ENCODE data around the gene PKNOX1.

Gene PKNOX1

DNA sequence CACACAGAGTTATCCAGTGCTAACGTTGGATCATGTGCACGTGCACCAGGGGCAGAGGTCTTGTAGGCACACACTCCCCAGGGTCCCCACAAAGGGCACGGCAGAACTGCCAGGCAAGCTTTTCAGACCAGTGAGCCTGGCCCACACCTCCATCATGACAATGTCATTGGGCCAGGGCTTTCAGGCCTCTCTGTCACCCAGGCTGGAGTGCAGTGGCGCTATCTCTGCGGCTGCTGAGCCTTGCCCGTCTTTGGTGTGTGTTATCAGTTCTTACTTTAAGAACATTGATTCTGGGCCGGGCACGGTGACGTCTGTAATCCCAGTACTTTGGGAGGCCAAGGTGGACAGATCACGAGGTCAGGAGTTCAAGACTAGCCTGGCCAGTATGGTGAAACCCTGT, 44.2 kb downstream of the PKNOX1 start:
- Histone ChIP-seq H3K9me3 (ENCODE audit: insufficient read depth, low read length) (no peaks in the 10 kb centered on the region), H3K9ac (ENCODE audit: low read length) (no peak overlapping the region), H4K20me1 (ENCODE audit: low read depth, low read length) (no peaks in the 10 kb centered on the region), H3K4me2 (ENCODE audit: low read depth, low read length, poor library complexity, severe bottlenecking) (no peak overlapping the region), H3K4me3 (ENCODE audit: insufficient read depth, low read length, poor library complexity, severe bottlenecking) (no peak overlapping the region), H3K27me3 (ENCODE audit: low read length) (no peaks in the 10 kb centered on the region), H3F3A (ENCODE audit: insufficient read depth) (no peaks in the 10 kb centered on the region), H3K27ac (ENCODE audit: low read depth, low read length) (no peak overlapping the region), H3K9me2 (replicated peaks; ENCODE audit: insufficient read depth, low read length) (no peaks in the 10 kb centered on the region), H3K36me3 (ENCODE audit: low read length) (no peaks in the 10 kb centered on the region), H3K79me2 (ENCODE audit: insufficient read depth, low read length) (no peaks in the 10 kb centered on the region), H2AFZ (ENCODE audit: low read depth, low read length, severe bottlenecking) (no peak overlapping the region)
- no peak for TF ChIP-seq EZH2phosphoT487 (conservative IDR thresholded peaks at IDR 0.05; ENCODE audit: low read length)
- TF ChIP-seq, protein P1, sequence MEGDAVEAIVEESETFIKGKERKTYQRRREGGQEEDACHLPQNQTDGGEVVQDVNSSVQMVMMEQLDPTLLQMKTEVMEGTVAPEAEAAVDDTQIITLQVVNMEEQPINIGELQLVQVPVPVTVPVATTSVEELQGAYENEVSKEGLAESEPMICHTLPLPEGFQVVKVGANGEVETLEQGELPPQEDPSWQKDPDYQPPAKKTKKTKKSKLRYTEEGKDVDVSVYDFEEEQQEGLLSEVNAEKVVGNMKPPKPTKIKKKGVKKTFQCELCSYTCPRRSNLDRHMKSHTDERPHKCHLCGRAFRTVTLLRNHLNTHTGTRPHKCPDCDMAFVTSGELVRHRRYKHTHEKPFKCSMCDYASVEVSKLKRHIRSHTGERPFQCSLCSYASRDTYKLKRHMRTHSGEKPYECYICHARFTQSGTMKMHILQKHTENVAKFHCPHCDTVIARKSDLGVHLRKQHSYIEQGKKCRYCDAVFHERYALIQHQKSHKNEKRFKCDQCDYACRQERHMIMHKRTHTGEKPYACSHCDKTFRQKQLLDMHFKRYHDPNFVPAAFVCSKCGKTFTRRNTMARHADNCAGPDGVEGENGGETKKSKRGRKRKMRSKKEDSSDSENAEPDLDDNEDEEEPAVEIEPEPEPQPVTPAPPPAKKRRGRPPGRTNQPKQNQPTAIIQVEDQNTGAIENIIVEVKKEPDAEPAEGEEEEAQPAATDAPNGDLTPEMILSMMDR (IDR thresholded peaks at IDR 0.05; ENCODE audit: insufficient read depth, low read length, poor library complexity, severe bottlenecking), result no peak

DNA sequence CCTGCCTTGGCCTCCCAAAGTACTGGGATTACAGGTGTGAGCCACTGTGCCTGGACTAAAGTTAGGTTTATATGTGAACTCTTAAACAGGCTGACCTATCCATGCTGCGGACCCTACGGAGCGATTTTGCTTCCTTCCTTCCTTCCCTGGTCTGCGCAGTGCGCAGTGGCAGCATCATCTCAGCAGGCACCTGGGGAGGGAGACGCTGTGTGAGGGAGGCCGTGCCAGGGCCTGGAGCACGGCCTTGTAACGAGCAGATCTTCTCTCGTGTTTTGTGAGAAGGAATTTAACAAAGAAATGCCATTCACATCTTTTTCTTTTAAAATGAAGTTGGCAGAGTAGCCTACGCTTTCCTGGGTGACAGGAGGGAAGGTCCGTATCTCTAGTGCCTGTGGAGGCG, 45.8 kb downstream of the PKNOX1 start:
- Histone ChIP-seq H3K36me3 (ENCODE audit: low read length) (no peaks in the 10 kb centered on the region), H3K9me2 (replicated peaks; ENCODE audit: insufficient read depth, low read length) (no peaks in the 10 kb centered on the region), H3K27ac (ENCODE audit: low read depth, low read length) (no peak overlapping the region), H3K27me3 (ENCODE audit: low read length) (no peaks in the 10 kb centered on the region), H3K79me2 (ENCODE audit: insufficient read depth, low read length) (no peaks in the 10 kb centered on the region), H3K9me3 (ENCODE audit: insufficient read depth, low read length) (no peaks in the 10 kb centered on the region), H3K4me3 (ENCODE audit: insufficient read depth, low read length, poor library complexity, severe bottlenecking) (no peak overlapping the region), H2AFZ (ENCODE audit: low read depth, low read length, severe bottlenecking) (no peak overlapping the region), H3K9ac (ENCODE audit: low read length) (no peak overlapping the region), H4K20me1 (ENCODE audit: low read depth, low read length) (no peaks in the 10 kb centered on the region), H3F3A (ENCODE audit: insufficient read depth) (no peaks in the 10 kb centered on the region), H3K4me2 (ENCODE audit: low read depth, low read length, poor library complexity, severe bottlenecking) (no peak overlapping the region)
- TF ChIP-seq, protein P1 (IDR thresholded peaks at IDR 0.05; ENCODE audit: insufficient read depth, low read length, poor library complexity, severe bottlenecking), result no peak

DNA sequence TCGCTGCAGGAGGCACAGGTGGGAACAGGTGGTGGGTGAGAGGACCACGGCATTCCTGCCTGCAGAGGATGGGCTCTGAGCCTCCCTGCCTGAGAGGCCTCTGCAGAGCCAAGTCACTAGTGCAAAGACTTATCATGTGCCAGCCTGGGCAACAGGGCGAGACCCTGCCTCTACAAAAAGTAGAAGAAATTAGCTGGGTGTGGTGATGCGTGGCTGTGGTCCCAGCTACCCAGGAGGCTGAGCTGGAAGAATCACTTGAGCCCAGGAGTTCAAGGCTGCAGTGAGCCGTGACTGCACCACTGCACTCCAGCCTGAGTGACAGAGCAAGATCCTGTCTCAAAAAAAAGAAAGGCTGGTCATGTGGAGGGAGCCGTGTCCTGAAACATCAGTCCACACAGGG, 46.4 kb downstream of the PKNOX1 start:
- H3K4me3 ChIP-seq (ENCODE audit: insufficient read depth, low read length, poor library complexity, severe bottlenecking), result no peak overlapping the region
- H3K4me2 ChIP-seq (ENCODE audit: low read depth, low read length, poor library complexity, severe bottlenecking), result no peak overlapping the region
- H3K27me3 ChIP-seq (ENCODE audit: low read length), result no peaks in the 10 kb centered on the region
- no peak overlapping the region for H3K9ac ChIP-seq (ENCODE audit: low read length)
- no peaks in the 10 kb centered on the region for H3K79me2 ChIP-seq (ENCODE audit: insufficient read depth, low read length)
- no peak for TF ChIP-seq EZH2phosphoT487 (conservative IDR thresholded peaks at IDR 0.05; ENCODE audit: low read length)
- TF ChIP-seq, protein P1 (IDR thresholded peaks at IDR 0.05; ENCODE audit: insufficient read depth, low read length, poor library complexity, severe bottlenecking), result no peak
- H3K36me3 ChIP-seq (ENCODE audit: low read length), result no peaks in the 10 kb centered on the region
- H3K9me3 ChIP-seq (ENCODE audit: insufficient read depth, low read length), result no peaks in the 10 kb centered on the region
- H4K20me1 ChIP-seq (ENCODE audit: low read depth, low read length), result no peaks in the 10 kb centered on the region
- H3F3A ChIP-seq (ENCODE audit: insufficient read depth), result no peaks in the 10 kb centered on the region
- H3K9me2 ChIP-seq (replicated peaks; ENCODE audit: insufficient read depth, low read length), result no peaks in the 10 kb centered on the region
- no peak overlapping the region for H2AFZ ChIP-seq (ENCODE audit: low read depth, low read length, severe bottlenecking)
- no peak overlapping the region for H3K27ac ChIP-seq (ENCODE audit: low read depth, low read length)

DNA sequence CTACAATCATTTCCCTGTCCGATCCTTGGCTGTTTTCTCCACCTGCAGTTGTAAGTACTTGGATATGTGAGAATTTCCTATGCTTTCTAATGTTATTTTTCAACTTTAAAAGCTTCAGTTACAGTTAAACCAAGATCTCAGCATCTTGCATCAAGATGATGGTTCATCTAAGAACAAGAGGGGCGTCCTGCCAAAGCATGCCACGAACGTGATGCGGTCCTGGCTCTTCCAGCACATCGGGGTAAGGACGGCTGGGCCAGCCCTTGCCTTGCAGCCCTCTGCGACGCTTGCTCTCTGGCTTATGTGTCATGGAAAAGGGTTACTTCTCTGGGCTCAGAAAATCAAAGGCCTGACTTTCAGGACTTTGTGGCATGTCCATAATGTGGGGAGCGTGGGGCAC, 46.8 kb downstream of the PKNOX1 start:
- H3K79me2 ChIP-seq (ENCODE audit: insufficient read depth, low read length), result no peaks in the 10 kb centered on the region
- H3K9me3 ChIP-seq (ENCODE audit: insufficient read depth, low read length), result no peaks in the 10 kb centered on the region
- no peaks in the 10 kb centered on the region for H4K20me1 ChIP-seq (ENCODE audit: low read depth, low read length)
- H2AFZ ChIP-seq (ENCODE audit: low read depth, low read length, severe bottlenecking), result no peak overlapping the region
- H3K4me3 ChIP-seq (ENCODE audit: insufficient read depth, low read length, poor library complexity, severe bottlenecking), result no peak overlapping the region
- no peaks in the 10 kb centered on the region for H3K36me3 ChIP-seq (ENCODE audit: low read length)
- no peak overlapping the region for H3K9ac ChIP-seq (ENCODE audit: low read length)
- no peak overlapping the region for H3K27ac ChIP-seq (ENCODE audit: low read depth, low read length)
- H3K27me3 ChIP-seq (ENCODE audit: low read length), result no peaks in the 10 kb centered on the region
- no peak overlapping the region for H3K4me2 ChIP-seq (ENCODE audit: low read depth, low read length, poor library complexity, severe bottlenecking)
- TF ChIP-seq, protein P1 (IDR thresholded peaks at IDR 0.05; ENCODE audit: insufficient read depth, low read length, poor library complexity, severe bottlenecking), result no peak
- no peak for TF ChIP-seq EZH2phosphoT487 (conservative IDR thresholded peaks at IDR 0.05; ENCODE audit: low read length)
- H3K9me2 ChIP-seq (replicated peaks; ENCODE audit: insufficient read depth, low read length), result no peaks in the 10 kb centered on the region
- H3F3A ChIP-seq (ENCODE audit: insufficient read depth), result no peaks in the 10 kb centered on the region
